PC-3 (cell line): ENCODE measurements around the gene HMCN2.

Experiments
- EZH2phosphoT487 ChIP-seq: fragments of 300-600 bp; sonication (generic); IDR thresholded peaks from 2 replicates; pipeline ENCODE4 v1.6.1; 2018; ENCODE audit warnings: mild to moderate bottlenecking, antibody characterized with exemption, low read length, borderline replicate concordance
- TF ChIP-seq, protein P1 (sequence below): fragments of 300-600 bp; sonication (generic); conservative IDR thresholded peaks from 2 replicates; pipeline ENCODE4 v1.5.1; 2017; ENCODE audit warnings: antibody characterized with exemption, low read depth, mild to moderate bottlenecking, low read length

DNA sequence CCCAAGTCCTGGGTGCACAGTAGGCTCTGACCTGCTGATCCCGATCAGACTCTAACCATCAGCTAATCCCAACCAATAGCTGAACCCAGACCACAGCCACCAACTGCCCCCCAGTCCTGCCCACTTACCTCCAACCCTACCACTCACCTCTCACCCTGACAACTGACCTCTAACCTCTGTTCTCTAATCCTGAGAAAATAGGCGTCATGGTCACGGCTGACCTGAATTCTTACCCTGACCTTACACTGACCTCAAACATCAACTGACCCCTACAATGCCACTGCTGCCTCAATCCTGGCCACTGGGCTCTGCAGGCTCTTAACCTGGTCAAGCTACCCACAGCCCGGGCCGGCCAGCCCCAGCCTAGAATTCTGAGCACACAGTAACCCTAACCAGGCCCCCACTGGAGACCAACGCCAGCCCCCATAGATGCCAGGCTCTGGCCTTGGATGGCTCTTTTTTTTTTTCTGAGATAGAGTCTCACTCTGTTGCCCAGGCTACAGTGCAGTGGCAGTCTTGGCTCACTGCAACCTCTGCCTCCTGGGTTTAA, 115.4 kb downstream of the HMCN2 start:
- no peak for TF ChIP-seq EZH2phosphoT487
- TF ChIP-seq, protein P1, sequence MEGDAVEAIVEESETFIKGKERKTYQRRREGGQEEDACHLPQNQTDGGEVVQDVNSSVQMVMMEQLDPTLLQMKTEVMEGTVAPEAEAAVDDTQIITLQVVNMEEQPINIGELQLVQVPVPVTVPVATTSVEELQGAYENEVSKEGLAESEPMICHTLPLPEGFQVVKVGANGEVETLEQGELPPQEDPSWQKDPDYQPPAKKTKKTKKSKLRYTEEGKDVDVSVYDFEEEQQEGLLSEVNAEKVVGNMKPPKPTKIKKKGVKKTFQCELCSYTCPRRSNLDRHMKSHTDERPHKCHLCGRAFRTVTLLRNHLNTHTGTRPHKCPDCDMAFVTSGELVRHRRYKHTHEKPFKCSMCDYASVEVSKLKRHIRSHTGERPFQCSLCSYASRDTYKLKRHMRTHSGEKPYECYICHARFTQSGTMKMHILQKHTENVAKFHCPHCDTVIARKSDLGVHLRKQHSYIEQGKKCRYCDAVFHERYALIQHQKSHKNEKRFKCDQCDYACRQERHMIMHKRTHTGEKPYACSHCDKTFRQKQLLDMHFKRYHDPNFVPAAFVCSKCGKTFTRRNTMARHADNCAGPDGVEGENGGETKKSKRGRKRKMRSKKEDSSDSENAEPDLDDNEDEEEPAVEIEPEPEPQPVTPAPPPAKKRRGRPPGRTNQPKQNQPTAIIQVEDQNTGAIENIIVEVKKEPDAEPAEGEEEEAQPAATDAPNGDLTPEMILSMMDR: no peak
